Common myeloid progenitor, CD34-positive (primary cell): ENCODE measurements around the gene TXNIP.

Experiments
- CTCF ChIA-PET: fragments of 350-600 bp; sonication (Branson Sonifier 250); formaldehyde crosslinking; loops from one replicate; lab custom pipeline; 2021; ENCODE audit warnings: antibody characterized with exemption; lab: Charles Lee
- POLR2A ChIA-PET: fragments of 350-600 bp; sonication (Branson Sonifier 250); formaldehyde crosslinking; loops from one replicate; lab custom pipeline; 2021; ENCODE audit warnings: antibody characterized with exemption; lab: Charles Lee
- DNase-seq, 3 donors: peaks; one replicate each; pipeline versions ENCODE4 v3.0.0 to v3.0.0-alpha.2; 2013
- H3K27ac ChIP-seq, 2 experiments: 1 replicate in 1 of 2; 2 replicates in 1 of 2; pipeline ENCODE4 v1.7.0; 2013; ENCODE audit warnings: inconsistent platforms in 2 of 2, low read length in 2 of 2, mild to moderate bottlenecking in 2 of 2, low read depth in 1 of 2, moderate library complexity in 1 of 2; ENCODE audit not compliant: severe bottlenecking in 2 of 2, insufficient read depth in 1 of 2, poor library complexity in 1 of 2
- H3K27me3 ChIP-seq, 5 experiments: replicated peaks in 2 of 5; 1 replicate in 3 of 5; 2 replicates in 2 of 5; pipeline versions ENCODE4 v1.6.1 to v1.7.0; 2013; ENCODE audit warnings: low read length in 4 of 5, mild to moderate bottlenecking in 2 of 5, moderate library complexity in 2 of 5, inconsistent platforms in 1 of 5; ENCODE audit not compliant: insufficient read depth in 5 of 5, control insufficient read depth in 4 of 5
- H3K36me3 ChIP-seq, 4 experiments: 1 replicate in 2 of 4; 2 replicates in 2 of 4; pipeline versions ENCODE4 v1.6.1 to v1.7.0; 2013; ENCODE audit warnings: low read length in 3 of 4, control low read depth in 1 of 4, mild to moderate bottlenecking in 1 of 4; ENCODE audit not compliant: control insufficient read depth in 4 of 4, insufficient read depth in 4 of 4
- H3K4me1 ChIP-seq, 4 experiments: 1 replicate in 3 of 4; 2 replicates in 1 of 4; pipeline versions ENCODE4 v1.6.1 to v1.7.1; 2013; ENCODE audit warnings: low read length in 3 of 4, mild to moderate bottlenecking in 3 of 4, control low read depth in 1 of 4, inconsistent platforms in 1 of 4, moderate library complexity in 1 of 4; ENCODE audit not compliant: control insufficient read depth in 4 of 4, insufficient read depth in 4 of 4; ENCODE audit errors: control extremely low read depth in 1 of 4
- H3K4me3 ChIP-seq, 7 experiments: 1 replicate in 4 of 7; 2 replicates in 3 of 7; pipeline versions ENCODE4 v1.5.1 to v1.7.0; 2013; ENCODE audit warnings: mild to moderate bottlenecking in 7 of 7, low read length in 6 of 7, moderate library complexity in 6 of 7, inconsistent platforms in 2 of 7, low read depth in 2 of 7, control low read depth in 1 of 7; ENCODE audit not compliant: insufficient read depth in 4 of 7, control insufficient read depth in 1 of 7; ENCODE audit errors: extremely low read depth in 1 of 7
- H3K9me3 ChIP-seq, 5 experiments: 1 replicate in 4 of 5; 2 replicates in 1 of 5; pipeline versions ENCODE4 v1.6.1 to v1.7.1; 2013; ENCODE audit warnings: low read length in 4 of 5, mild to moderate bottlenecking in 2 of 5, inconsistent platforms in 1 of 5, low read depth in 1 of 5, moderate library complexity in 1 of 5; ENCODE audit not compliant: control insufficient read depth in 4 of 5, insufficient read depth in 2 of 5; ENCODE audit errors: control extremely low read depth in 1 of 5
- WGBS: methylation state at CpG from one replicate; pipeline ENCODE4 v1.1.5; 2013; ENCODE audit not compliant: insufficient coverage; 5-methylcytosine and 5-hydroxymethylcytosine counted together

TXNIP gene

DNA sequence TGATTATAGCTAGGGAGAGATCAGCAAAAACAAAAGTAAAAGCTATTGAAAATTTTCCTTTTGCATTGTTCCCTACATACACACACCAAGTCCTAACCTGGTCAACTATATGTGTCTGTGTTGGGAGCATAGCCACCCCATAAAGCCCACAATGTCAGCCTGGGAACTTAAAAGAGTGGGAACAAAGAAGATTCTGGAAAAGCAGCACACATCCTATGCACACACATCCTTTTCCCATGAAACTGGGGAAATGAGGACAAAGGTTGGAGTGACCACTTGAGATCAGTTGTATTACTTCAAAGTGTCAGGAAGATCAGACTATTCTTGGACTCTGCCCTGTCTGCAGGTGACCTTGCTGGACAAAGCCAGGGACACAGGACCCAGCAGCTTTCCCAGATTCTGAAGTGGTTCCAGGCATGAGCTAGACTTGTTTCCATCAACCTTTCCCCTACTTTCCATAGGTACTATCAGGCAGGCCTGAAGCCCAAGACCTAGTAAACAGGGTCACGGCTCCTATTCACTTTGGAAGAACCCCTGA is 15.9 kb downstream of the TXNIP start:
- Histone ChIP-seq H3K27ac (peak overlapping the region; percentile 77 to 94), H3K4me1 (peaks cover 41 to 60% (median 53%) of the 10 kb centered on the region in 4 experiments), H3K9me3 (no peaks in the 10 kb centered on the region), H3K27me3 (no peaks in the 10 kb centered on the region), H3K4me3 (peak overlapping the region in 4 of 7 experiments; percentile 5 to 50 (median 40)), H3K36me3 (peaks cover 0 to 2% (median under 1%) of the 10 kb centered on the region in 4 experiments)
- ChIA-PET CTCF (interaction anchor here (1.3 to 10.6 kb wide), 7 partner anchors 12 to 135 kb away, joined by 5 to 242 read pairs (median 13); partner anchors contain the start of genes LIX1L, NUDT17, RBM8A and TXNIP), POLR2A (interaction anchor here (2.7 kb wide), 1 partner anchor 27 kb away, joined by 10 read pairs; no protein-coding TSS in a partner anchor)
- WGBS, result 90% methylated on average over 1 of the region's 1 CpG
- no peak for DNase-seq

DNA sequence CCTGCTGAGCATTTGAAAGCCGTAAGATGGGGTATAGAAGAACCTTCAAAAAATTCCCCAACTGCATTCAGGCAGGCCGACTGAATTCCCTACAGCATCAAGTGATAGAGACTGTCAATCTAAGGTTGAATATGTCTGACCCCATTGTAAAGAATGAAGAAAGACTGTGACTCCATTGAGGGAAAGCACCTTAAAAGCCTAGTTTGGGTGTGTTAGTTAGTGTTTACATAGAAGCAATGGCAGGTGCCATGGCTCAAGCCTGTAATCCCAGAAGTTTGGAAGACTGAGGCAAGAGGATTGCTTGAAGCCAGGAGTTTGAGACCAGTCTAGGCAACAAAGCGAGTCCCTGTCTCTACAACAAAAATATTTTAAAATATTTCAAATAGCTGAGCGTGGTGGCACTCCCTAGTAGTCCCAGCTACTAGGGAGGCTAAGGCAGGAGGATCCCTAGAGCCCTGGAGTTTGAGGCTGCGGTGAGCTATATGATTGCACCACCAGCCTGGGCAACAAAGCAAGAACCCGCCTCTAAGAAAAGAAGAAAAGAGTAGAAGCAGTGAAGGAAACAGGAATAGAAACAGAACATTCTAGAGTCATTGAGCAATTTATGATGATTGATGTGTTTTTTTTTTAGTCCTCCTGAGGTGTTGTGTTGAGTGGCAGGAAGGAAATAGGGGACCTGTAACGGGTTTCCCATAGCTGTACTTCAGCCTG is 16.5 kb downstream of the TXNIP start:
- DNase-seq, result peak in 2 of 3 donors; percentile 62 to 69
- WGBS, result 16% methylated on average over 4 of the region's 7 CpGs

DNA sequence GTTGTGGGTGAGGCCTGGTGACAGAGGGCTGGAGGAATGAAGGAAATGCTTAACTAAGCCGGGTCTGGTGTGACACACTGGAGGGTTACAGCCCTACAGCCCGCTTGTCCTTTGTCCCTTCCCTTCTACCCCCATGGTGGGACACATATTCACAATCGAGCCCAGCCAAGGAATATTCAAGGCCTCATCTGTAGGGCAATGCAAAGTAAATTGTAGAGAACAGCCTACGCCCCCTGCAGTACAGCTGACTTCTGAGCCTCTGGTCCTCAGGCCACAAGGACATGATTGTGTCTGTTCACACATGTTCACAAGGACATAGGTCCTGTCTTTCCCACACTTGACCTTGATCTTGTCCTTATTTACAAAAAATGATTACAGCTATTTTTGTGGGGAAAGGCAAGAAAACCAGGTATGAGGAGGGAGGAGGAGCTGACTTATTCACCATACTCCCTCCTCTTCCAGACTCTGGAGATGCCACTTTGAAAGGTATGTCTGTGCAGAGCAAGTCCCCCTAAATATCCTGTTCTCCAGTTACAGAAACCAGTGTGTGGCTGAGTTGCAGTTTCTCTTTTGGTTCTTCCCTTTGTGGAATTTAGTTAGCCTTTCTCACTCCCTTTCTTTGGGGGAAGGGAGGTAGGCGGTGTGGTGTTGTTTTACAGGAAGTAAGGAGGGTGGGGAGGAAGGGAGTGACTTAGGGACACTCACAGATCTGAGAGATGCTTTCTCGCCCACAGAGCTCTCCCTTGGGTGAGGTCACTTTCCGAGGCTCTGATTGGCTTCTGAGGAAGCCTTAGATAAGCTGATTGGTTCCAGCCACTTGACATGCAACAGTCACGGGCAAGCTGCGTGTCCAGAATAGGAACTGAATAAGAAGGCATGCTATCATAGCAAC is 17.3 kb downstream of the TXNIP start:
- peak; percentile 94 to 97 (median 97) for DNase-seq
- CTCF ChIA-PET, result interaction anchor here (1.0 to 10.6 kb wide), 16 partner anchors 11 to 133 kb away, joined by 3 to 242 read pairs (median 10); partner anchors contain the start of genes ANKRD34A, HJV, LIX1L and NUDT17
- 22% methylated on average over 7 of the region's 9 CpGs for WGBS

More for the DNA sequence above, 16.5 kb downstream of the TXNIP start:
- H3K4me1 ChIP-seq, result peaks cover 39 to 54% (median 47%) of the 10 kb centered on the region in 4 experiments
- H3K27me3 ChIP-seq, result no peaks in the 10 kb centered on the region
- H3K27ac ChIP-seq, result peak overlapping the region; percentile 77 to 94
- H3K36me3 ChIP-seq, result peaks cover 0 to 6% (median 3%) of the 10 kb centered on the region in 4 experiments
- H3K4me3 ChIP-seq, result peak overlapping the region in 4 of 7 experiments; percentile 16 to 52 (median 49)
- no peaks in the 10 kb centered on the region for H3K9me3 ChIP-seq
- ChIA-PET CTCF (interaction anchor here (1.0 to 10.6 kb wide), 12 partner anchors 12 to 134 kb away, joined by 3 to 242 read pairs (median 12); partner anchors contain the start of genes ANKRD34A, HJV, LIX1L and NUDT17), POLR2A (interaction anchor here (0.8 to 2.7 kb wide), 6 partner anchors 17 to 62 kb away, joined by 4 to 10 read pairs (median 4); partner anchors contain the start of genes LIX1L, PEX11B and TXNIP)

GRCh38 chr1:145978471-145978853 is 17.9 kb downstream of the TXNIP start:
- Histone ChIP-seq H3K27ac (peak overlapping the region; percentile 77 to 94), H3K4me1 (peaks cover 34 to 51% (median 46%) of the 10 kb centered on the region in 4 experiments), H3K36me3 (peaks cover 0 to 6% (median 3%) of the 10 kb centered on the region in 4 experiments), H3K4me3 (peak overlapping the region in 3 of 7 experiments; percentile 28 to 40 (median 39)), H3K9me3 (no peaks in the 10 kb centered on the region), H3K27me3 (no peaks in the 10 kb centered on the region)
- POLR2A ChIA-PET, result interaction anchor here (2.7 kb wide), 1 partner anchor 29 kb away, joined by 10 read pairs; no protein-coding TSS in a partner anchor
- no peak for DNase-seq
- CTCF ChIA-PET, result interaction anchor here (1.0 to 10.6 kb wide), 13 partner anchors 10 to 131 kb away, joined by 3 to 242 read pairs (median 11); partner anchors contain the start of genes ANKRD34A, NUDT17, PEX11B and POLR3GL

More for the DNA sequence above, 17.3 kb downstream of the TXNIP start:
- Histone ChIP-seq H3K27me3 (no peaks in the 10 kb centered on the region), H3K4me3 (peak overlapping the region in 6 of 7 experiments; percentile 23 to 50 (median 34)), H3K36me3 (peaks cover 0 to 6% (median 3%) of the 10 kb centered on the region in 4 experiments), H3K4me1 (peaks cover 34 to 53% (median 46%) of the 10 kb centered on the region in 4 experiments), H3K9me3 (no peaks in the 10 kb centered on the region), H3K27ac (peak overlapping the region; percentile 77 to 94)
- POLR2A ChIA-PET, result interaction anchor here (0.8 to 2.7 kb wide), 6 partner anchors 17 to 61 kb away, joined by 4 to 10 read pairs (median 4); partner anchors contain the start of genes LIX1L, PEX11B and TXNIP

GRCh38 chr1:145977486-145978470 is 18.6 kb downstream of the TXNIP start:
- Histone ChIP-seq H3K4me3 (peak overlapping the region in 3 of 7 experiments; percentile 28 to 43 (median 31)), H3K36me3 (peaks cover 0 to 6% (median 3%) of the 10 kb centered on the region in 4 experiments), H3K4me1 (peaks cover 34 to 46% (median 43%) of the 10 kb centered on the region in 4 experiments), H3K27me3 (no peaks in the 10 kb centered on the region), H3K27ac (peak overlapping the region in 1 of 2 experiments; percentile 94), H3K9me3 (no peaks in the 10 kb centered on the region)
- ChIA-PET POLR2A (interaction anchor here (1.1 to 2.7 kb wide), 2 partner anchors 29 to 30 kb away, joined by 6 to 10 read pairs; no protein-coding TSS in a partner anchor), CTCF (interaction anchor here (0.9 to 10.6 kb wide), 20 partner anchors 8 to 131 kb away, joined by 3 to 242 read pairs (median 6); partner anchors contain the start of genes ANKRD34A, NUDT17, PIAS3 and POLR3GL)
- 41% methylated on average over 5 of the region's 9 CpGs for WGBS
- peak; percentile 87 to 93 (median 90) for DNase-seq
